ENCODE measurements around the gene MED15.
"Not testable (repeated sequence)": the region's sequence is repeated elsewhere in the genome, so short reads cannot be mapped to it uniquely, and the experiment has no call there.

Gene MED15

GRCh38 chr22:20484948-20485683 is 22.3 kb upstream of the MED15 start:
- DNase-seq, result no peak

- no peak for DNase-seq
Measured at GRCh38 chr22:20486229-20486628, 21.2 kb upstream of the MED15 start.

GRCh38 chr22:20487715-20488114 is 19.7 kb upstream of the MED15 start:
- DNase-seq, result no peak

GRCh38 chr22:20488946-20489345 is 18.5 kb upstream of the MED15 start:
- DNase-seq, result no peak

- DNase-seq, result no peak
Measured at GRCh38 chr22:20490183-20490940, 17.0 kb upstream of the MED15 start.

- DNase-seq, result no peak
Measured at GRCh38 chr22:20490941-20491307, 16.5 kb upstream of the MED15 start.

- no peak for DNase-seq
Measured at GRCh38 chr22:20491346-20491745, 16.1 kb upstream of the MED15 start.

GRCh38 chr22:20494978-20495860 is 12.2 kb upstream of the MED15 start, which contains the start of gene KLHL22:
Gene KLHL22, minus strand, starts transcription at chr22:20495795. Its CDS starts 6,584 bp downstream, at chr22:20489211.
- no peak for DNase-seq

GRCh38 chr22:20495861-20496681 is 11.3 kb upstream of the MED15 start:
- DNase-seq, result peak; percentile 95

- no peak for DNase-seq
Measured at GRCh38 chr22:20497426-20497825, 10.0 kb upstream of the MED15 start.

GRCh38 chr22:20498913-20499312 is 8.5 kb upstream of the MED15 start:
- no peak for DNase-seq

GRCh38 chr22:20499769-20500168 is 7.6 kb upstream of the MED15 start:
- no peak for DNase-seq

- DNase-seq, result peak; percentile 65
Measured at GRCh38 chr22:20503816-20504215, 3.6 kb upstream of the MED15 start.

- peak; percentile 85 for DNase-seq
Measured at GRCh38 chr22:20504293-20504922, 3.0 kb upstream of the MED15 start.

- no peak for DNase-seq
Measured at GRCh38 chr22:20506543-20507252, 712 bp upstream of the MED15 start.

GRCh38 chr22:20508067-20508755 is 801 bp downstream of the MED15 start:
- not testable (repeated sequence) for DNase-seq

GRCh38 chr22:20508815-20509271 is 1.4 kb downstream of the MED15 start:
- no peak for DNase-seq

- peak; percentile 92 for DNase-seq
Measured at GRCh38 chr22:20509344-20510047, 2.1 kb downstream of the MED15 start.

- no peak for DNase-seq
Measured at GRCh38 chr22:20510811-20511577, 3.6 kb downstream of the MED15 start.

Measured in islet precursor cell (in vitro differentiated cells).